ENCODE results near the gene METTL13.

The METTL13 gene

GRCh38 chr1:171801487-171801891, 20.0 kb downstream of the METTL13 start:
- DNase-seq (ENCODE audit: low read depth in 2 of 2, low spot score in 1 of 2): no peak

- no peak for DNase-seq (ENCODE audit: low read depth in 2 of 2, low spot score in 1 of 2)
Observed at GRCh38 chr1:171802207-171802606, 20.7 kb downstream of the METTL13 start.

- DNase-seq (ENCODE audit: low read depth in 2 of 2, low spot score in 1 of 2): no peak
Observed at GRCh38 chr1:171803045-171803444, 21.6 kb downstream of the METTL13 start.

- DNase-seq (ENCODE audit: low read depth in 2 of 2, low spot score in 1 of 2): no peak
Observed at GRCh38 chr1:171803461-171804022, 22.1 kb downstream of the METTL13 start.

- DNase-seq (ENCODE audit: low read depth in 2 of 2, low spot score in 1 of 2): no peak
Observed at GRCh38 chr1:171805395-171806115, 24.1 kb downstream of the METTL13 start.

- no peak for DNase-seq (ENCODE audit: low read depth in 2 of 2, low spot score in 1 of 2)
Observed at GRCh38 chr1:171807556-171807955, 26.1 kb downstream of the METTL13 start.

- DNase-seq (ENCODE audit: low read depth in 2 of 2, low spot score in 1 of 2): no peak
Observed at GRCh38 chr1:171809834-171810233, 28.4 kb downstream of the METTL13 start.

- no peak for DNase-seq (ENCODE audit: low read depth in 2 of 2, low spot score in 1 of 2)
Observed at GRCh38 chr1:171811672-171812071, 30.2 kb downstream of the METTL13 start.

- DNase-seq (ENCODE audit: low read depth in 2 of 2, low spot score in 1 of 2): no peak
Observed at GRCh38 chr1:171814692-171815091, 33.2 kb downstream of the METTL13 start.

- no peak for DNase-seq (ENCODE audit: low read depth in 2 of 2, low spot score in 1 of 2)
Observed at GRCh38 chr1:171816300-171816901, 34.9 kb downstream of the METTL13 start.

GRCh38 chr1:171817511-171818265, 36.2 kb downstream of the METTL13 start:
- no peak for DNase-seq (ENCODE audit: low read depth in 2 of 2, low spot score in 1 of 2)

- no peak for DNase-seq (ENCODE audit: low read depth in 2 of 2, low spot score in 1 of 2)
Observed at GRCh38 chr1:171819946-171820345, 38.5 kb downstream of the METTL13 start.

GRCh38 chr1:171826973-171827372, 45.5 kb downstream of the METTL13 start:
- no peak for DNase-seq (ENCODE audit: low read depth in 2 of 2, low spot score in 1 of 2)

- no peak for DNase-seq (ENCODE audit: low read depth in 2 of 2, low spot score in 1 of 2)
Observed at GRCh38 chr1:171828794-171829193, 47.3 kb downstream of the METTL13 start.

- no peak for DNase-seq (ENCODE audit: low read depth in 2 of 2, low spot score in 1 of 2)
Observed at GRCh38 chr1:171833091-171833825, 51.8 kb downstream of the METTL13 start.

GRCh38 chr1:171834821-171835220, 53.4 kb downstream of the METTL13 start:
- DNase-seq (ENCODE audit: low read depth in 2 of 2, low spot score in 1 of 2): no peak

- no peak for DNase-seq (ENCODE audit: low read depth in 2 of 2, low spot score in 1 of 2)
Observed at GRCh38 chr1:171835891-171836290, 54.4 kb downstream of the METTL13 start.

- DNase-seq (ENCODE audit: low read depth in 2 of 2, low spot score in 1 of 2): peak; percentile 41 to 55
Observed at GRCh38 chr1:171841050-171841910, 59.8 kb downstream of the METTL13 start, which contains the start of gene DNM3. Gene DNM3, plus strand, starts transcription at chr1:171841498. Its CDS starts 159 bp downstream, at chr1:171841657.

GRCh38 chr1:171841931-171842761, 60.7 kb downstream of the METTL13 start:
- DNase-seq (ENCODE audit: low read depth in 2 of 2, low spot score in 1 of 2): no peak
